ENCODE results near the gene TPM1. TPM values are rescaled to one million over a fixed set of nuclear protein-coding genes. Genes with fewer than 3 reads are reported as not detected.

The TPM1 gene
- total and polyA plus RNA-seq, 4 donors = 118 to 469 (median 192) TPM

DNA sequence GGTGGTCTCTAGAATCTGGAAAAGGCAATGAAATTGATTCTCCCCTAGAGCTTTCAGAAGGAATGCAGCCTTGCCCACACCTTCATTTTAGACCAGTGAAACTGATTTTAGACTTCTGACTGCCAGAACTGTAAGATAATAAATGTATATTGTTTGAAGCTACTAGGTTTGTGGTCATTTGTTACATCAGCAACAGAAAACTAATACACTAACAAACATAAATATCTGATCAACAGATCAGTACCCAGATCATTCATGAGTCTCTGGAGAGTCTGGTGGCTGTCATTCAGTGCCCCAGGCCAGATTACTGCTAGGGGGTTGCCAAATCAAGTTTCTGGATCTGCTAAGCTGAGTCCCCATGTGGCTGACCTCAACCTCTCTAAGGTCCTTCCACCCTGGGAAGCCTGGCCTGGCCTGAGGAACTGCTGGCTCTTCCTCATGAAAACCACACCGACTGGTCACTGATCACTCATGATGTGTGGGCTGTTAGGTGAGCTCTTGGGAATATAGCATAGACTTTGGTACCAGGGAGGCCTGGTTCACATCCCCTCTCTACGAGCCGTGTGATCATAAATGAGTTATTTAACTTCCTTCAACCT, 68.0 kb downstream of the TPM1 start:
- DNase-seq = no peak
- Histone ChIP-seq H3K36me3 (ENCODE audit: control insufficient read depth in 4 of 4, insufficient read depth in 4 of 4, low read length in 4 of 4) (no peaks in the 10 kb centered on the region), H3K4me1 (ENCODE audit: control insufficient read depth in 5 of 5, insufficient read depth in 5 of 5, low read length in 5 of 5) (peaks cover 0 to 7% (median 0%) of the 10 kb centered on the region in 5 donors), H3K27me3 (ENCODE audit: control insufficient read depth in 3 of 3, insufficient read depth in 3 of 3, low read length in 2 of 3) (no peaks in the 10 kb centered on the region), H3K27ac (ENCODE audit: low read depth in 1 of 2, low read length in 1 of 2) (no peak overlapping the region), H3K9ac (ENCODE audit: insufficient read depth in 1 of 2, low read length in 2 of 2) (no peak overlapping the region), H3K4me3 (no peak overlapping the region), H3K9me3 (ENCODE audit: control insufficient read depth in 4 of 4, insufficient read depth in 3 of 4, low read length in 3 of 4) (peaks cover 0 to 1% (median 0%) of the 10 kb centered on the region in 4 donors)
- ATAC-seq (ENCODE audit: insufficient read depth, low FRiP score) = no peak
- TF ChIP-seq, protein P1, sequence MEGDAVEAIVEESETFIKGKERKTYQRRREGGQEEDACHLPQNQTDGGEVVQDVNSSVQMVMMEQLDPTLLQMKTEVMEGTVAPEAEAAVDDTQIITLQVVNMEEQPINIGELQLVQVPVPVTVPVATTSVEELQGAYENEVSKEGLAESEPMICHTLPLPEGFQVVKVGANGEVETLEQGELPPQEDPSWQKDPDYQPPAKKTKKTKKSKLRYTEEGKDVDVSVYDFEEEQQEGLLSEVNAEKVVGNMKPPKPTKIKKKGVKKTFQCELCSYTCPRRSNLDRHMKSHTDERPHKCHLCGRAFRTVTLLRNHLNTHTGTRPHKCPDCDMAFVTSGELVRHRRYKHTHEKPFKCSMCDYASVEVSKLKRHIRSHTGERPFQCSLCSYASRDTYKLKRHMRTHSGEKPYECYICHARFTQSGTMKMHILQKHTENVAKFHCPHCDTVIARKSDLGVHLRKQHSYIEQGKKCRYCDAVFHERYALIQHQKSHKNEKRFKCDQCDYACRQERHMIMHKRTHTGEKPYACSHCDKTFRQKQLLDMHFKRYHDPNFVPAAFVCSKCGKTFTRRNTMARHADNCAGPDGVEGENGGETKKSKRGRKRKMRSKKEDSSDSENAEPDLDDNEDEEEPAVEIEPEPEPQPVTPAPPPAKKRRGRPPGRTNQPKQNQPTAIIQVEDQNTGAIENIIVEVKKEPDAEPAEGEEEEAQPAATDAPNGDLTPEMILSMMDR (IDR thresholded peaks at IDR 0.05; ENCODE audit: control extremely low read depth, extremely low read depth) = no peak
- WGBS, 2 donors = 89 to 94% methylated on average over 3 of the region's 3 CpGs

DNA sequence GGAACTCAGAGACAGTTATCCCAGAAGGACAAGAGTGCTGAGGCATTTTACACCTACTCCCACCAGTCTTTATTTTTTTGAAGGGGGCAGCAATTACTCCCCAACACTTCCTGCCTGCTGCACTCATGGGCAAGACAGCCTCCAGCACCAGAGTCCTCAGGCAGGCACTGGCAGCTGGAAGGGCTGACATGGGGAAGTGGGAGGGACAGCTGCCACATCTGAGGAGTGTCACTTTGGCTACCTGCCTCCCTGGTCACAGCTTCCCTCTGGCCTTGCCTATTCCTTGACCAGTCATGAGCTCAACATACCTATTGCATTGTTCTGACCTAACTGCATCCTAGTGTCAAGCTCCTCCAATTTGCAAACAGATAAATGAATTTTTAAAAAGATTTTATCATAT, 68.9 kb downstream of the TPM1 start:
- Histone ChIP-seq H3K27ac (ENCODE audit: low read depth in 1 of 2, low read length in 1 of 2) (peak overlapping the region in 1 of 2 donors; percentile 12), H3K9me3 (ENCODE audit: control insufficient read depth in 4 of 4, insufficient read depth in 3 of 4, low read length in 3 of 4) (peaks cover 0 to 1% (median 0%) of the 10 kb centered on the region in 4 donors), H3K9ac (ENCODE audit: insufficient read depth in 1 of 2, low read length in 2 of 2) (no peak overlapping the region), H3K4me3 (no peak overlapping the region), H3K4me1 (ENCODE audit: control insufficient read depth in 5 of 5, insufficient read depth in 5 of 5, low read length in 5 of 5) (peaks cover 0 to 7% (median 0%) of the 10 kb centered on the region in 5 donors), H3K36me3 (ENCODE audit: control insufficient read depth in 4 of 4, insufficient read depth in 4 of 4, low read length in 4 of 4) (no peaks in the 10 kb centered on the region), H3K27me3 (ENCODE audit: control insufficient read depth in 3 of 3, insufficient read depth in 3 of 3, low read length in 2 of 3) (no peaks in the 10 kb centered on the region)
- TF ChIP-seq, protein P1 (IDR thresholded peaks at IDR 0.05; ENCODE audit: control extremely low read depth, extremely low read depth) = no peak
- DNase-seq (no peak), ATAC-seq (ENCODE audit: insufficient read depth, low FRiP score) (no peak)

DNA sequence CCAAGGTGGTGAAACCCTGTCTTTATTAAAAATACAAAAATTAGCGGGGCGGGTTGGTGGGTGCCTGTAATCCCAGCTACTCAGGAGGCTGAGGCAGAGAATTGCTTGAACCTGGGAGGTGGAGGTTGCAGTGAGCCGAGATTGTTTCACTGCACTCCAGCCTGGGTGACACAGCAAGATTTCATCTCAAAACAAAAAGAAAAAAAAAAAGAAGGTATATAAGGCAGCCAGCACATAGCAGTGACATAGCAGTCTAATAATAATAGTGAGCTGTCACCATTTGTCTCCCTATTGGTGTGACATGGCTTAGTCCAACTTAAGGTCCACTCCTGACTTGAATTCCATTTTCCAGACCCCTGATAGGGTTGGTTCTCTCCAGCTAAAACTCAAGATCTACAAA, 70.3 kb downstream of the TPM1 start:
- H3K9me3 ChIP-seq (ENCODE audit: control insufficient read depth in 4 of 4, insufficient read depth in 3 of 4, low read length in 3 of 4) = peaks cover 0 to 1% (median 0%) of the 10 kb centered on the region in 4 donors
- no peak overlapping the region for H3K9ac ChIP-seq (ENCODE audit: insufficient read depth in 1 of 2, low read length in 2 of 2)
- H3K27me3 ChIP-seq (ENCODE audit: control insufficient read depth in 3 of 3, insufficient read depth in 3 of 3, low read length in 2 of 3) = no peaks in the 10 kb centered on the region
- DNase-seq (no peak), ATAC-seq (ENCODE audit: insufficient read depth, low FRiP score) (no peak)
- no peak overlapping the region for H3K4me3 ChIP-seq
- H3K36me3 ChIP-seq (ENCODE audit: control insufficient read depth in 4 of 4, insufficient read depth in 4 of 4, low read length in 4 of 4) = no peaks in the 10 kb centered on the region
- H3K27ac ChIP-seq (ENCODE audit: low read depth in 1 of 2, low read length in 1 of 2) = no peak overlapping the region
- TF ChIP-seq, protein P1 (IDR thresholded peaks at IDR 0.05; ENCODE audit: control extremely low read depth, extremely low read depth) = no peak
- WGBS, 2 donors = 89 to 92% methylated on average over 3 of the region's 3 CpGs
- peaks cover 0 to 5% (median 0%) of the 10 kb centered on the region in 5 donors for H3K4me1 ChIP-seq (ENCODE audit: control insufficient read depth in 5 of 5, insufficient read depth in 5 of 5, low read length in 5 of 5)

DNA sequence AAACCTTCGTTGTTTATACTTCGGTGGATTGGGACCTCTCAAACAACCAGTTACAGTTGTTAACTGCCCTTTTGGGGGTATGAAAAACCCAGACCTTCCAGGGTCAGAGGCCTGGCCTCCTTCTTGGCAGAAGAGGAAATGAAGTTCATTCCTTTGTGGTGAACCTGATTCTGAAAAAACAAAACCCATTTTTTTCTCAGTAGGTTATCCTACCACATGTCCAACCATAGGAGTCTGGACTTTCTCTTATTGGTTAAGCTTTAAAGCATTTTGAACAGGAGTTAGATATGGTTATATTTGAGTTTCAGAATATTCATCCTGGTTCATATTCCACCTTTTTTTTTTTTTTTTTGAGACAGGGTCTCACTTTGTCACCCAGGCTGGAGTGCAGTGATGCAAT, 71.9 kb downstream of the TPM1 start:
- no peaks in the 10 kb centered on the region for H3K36me3 ChIP-seq (ENCODE audit: control insufficient read depth in 4 of 4, insufficient read depth in 4 of 4, low read length in 4 of 4)
- no peaks in the 10 kb centered on the region for H3K4me1 ChIP-seq (ENCODE audit: control insufficient read depth in 5 of 5, insufficient read depth in 5 of 5, low read length in 5 of 5)
- WGBS, 2 donors = 83 to 86% methylated on average over 2 of the region's 2 CpGs
- no peak overlapping the region for H3K27ac ChIP-seq (ENCODE audit: low read depth in 1 of 2, low read length in 1 of 2)
- no peak overlapping the region for H3K4me3 ChIP-seq
- no peaks in the 10 kb centered on the region for H3K27me3 ChIP-seq (ENCODE audit: control insufficient read depth in 3 of 3, insufficient read depth in 3 of 3, low read length in 2 of 3)
- TF ChIP-seq, protein P1 (IDR thresholded peaks at IDR 0.05; ENCODE audit: control extremely low read depth, extremely low read depth) = no peak
- ATAC-seq (ENCODE audit: insufficient read depth, low FRiP score) = no peak
- H3K9me3 ChIP-seq (ENCODE audit: control insufficient read depth in 4 of 4, insufficient read depth in 3 of 4, low read length in 3 of 4) = peaks cover 0 to 1% (median 0%) of the 10 kb centered on the region in 4 donors
- H3K9ac ChIP-seq (ENCODE audit: insufficient read depth in 1 of 2, low read length in 2 of 2) = no peak overlapping the region
- no peak for DNase-seq

Measured in lung (tissue), 12 donors.